Measurements from ENCODE around the gene GBGT1. TPM values are rescaled to one million over a fixed set of nuclear protein-coding genes. Genes with fewer than 3 reads are reported as not detected.
A peak's percentile ranks its signal among the peaks of the same experiment; 100 is the strongest.

Gene GBGT1
- total and polyA plus RNA-seq, 9 of the 15 experiments (the other 6 are each of a cell fraction or from before 2014, with no cell fraction given), result 0.55 to 25.8 (median 13.7) TPM

DNA sequence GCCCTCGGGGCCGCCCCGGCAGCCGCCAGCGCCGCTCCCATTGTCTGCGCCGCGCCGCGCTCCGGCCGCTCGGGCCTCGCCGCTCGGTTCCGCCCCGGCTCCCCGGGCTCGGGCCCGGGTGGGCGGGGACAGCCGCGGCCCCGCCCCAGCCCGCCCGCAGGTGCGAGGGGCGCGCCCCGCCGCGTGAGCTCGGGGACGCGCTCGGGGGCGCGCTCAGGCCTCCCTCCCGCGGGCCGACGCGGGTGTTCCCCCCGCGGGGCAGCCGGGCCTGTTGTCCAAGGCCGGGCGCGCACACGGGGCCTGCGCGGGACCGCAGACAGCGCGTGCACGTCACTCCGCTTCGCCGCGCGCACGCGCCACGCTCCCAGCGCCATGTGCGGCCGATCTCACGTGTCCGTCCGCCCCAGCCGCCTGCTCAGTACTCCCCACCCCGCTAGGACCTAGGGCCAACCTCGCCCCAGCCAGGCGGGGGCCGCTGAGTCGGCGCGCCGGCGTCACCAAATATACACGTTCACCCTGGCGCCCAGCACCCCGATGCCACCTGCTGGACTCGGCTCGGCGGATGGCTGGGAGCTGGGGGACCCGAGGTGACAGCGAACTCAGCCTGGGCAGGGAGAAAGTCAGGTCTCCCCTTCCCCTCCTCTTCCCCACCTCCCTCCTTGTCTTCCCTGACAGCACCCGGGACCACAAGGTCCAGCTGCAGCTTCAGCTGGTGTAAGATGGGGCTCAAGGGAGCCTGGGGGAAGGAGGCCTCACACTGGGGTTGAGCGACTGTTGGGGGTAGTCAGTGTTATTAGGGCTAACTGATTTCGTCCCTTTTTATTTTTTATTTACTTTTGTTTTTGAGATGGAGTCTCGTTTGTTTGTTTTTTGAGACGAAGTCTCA is 14.3 kb downstream of the GBGT1 start (continued):
- TF ChIP-seq MCM2 (IDR thresholded peaks at IDR 0.05; ENCODE audit: low read depth), result no peak
- peak; percentile 64; the same call in 1 of the 2 replicates for TF ChIP-seq SP1 (CRISPR knock-in tag; IDR thresholded peaks at IDR 0.05)
- TF ChIP-seq NCOA2 (IDR thresholded peaks at IDR 0.05; ENCODE audit: partially characterized antibody in 2 of 2), result no peak
- TF ChIP-seq, protein P1, sequence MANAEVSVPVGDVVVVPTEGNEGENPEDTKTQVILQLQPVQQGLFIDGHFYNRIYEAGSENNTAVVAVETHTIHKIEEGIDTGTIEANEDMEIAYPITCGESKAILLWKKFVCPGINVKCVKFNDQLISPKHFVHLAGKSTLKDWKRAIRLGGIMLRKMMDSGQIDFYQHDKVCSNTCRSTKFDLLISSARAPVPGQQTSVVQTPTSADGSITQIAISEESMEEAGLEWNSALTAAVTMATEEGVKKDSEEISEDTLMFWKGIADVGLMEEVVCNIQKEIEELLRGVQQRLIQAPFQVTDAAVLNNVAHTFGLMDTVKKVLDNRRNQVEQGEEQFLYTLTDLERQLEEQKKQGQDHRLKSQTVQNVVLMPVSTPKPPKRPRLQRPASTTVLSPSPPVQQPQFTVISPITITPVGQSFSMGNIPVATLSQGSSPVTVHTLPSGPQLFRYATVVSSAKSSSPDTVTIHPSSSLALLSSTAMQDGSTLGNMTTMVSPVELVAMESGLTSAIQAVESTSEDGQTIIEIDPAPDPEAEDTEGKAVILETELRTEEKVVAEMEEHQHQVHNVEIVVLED (CRISPR knock-in tag; IDR thresholded peaks at IDR 0.05), result peak; percentile 86
- no peak for TF ChIP-seq HDAC6 (IDR thresholded peaks at IDR 0.05; ENCODE audit: low read depth, low read length)
- 0 out of 2 replicates have a peak, but pooled peaks have one; percentile 86 for TF ChIP-seq ZNF282 (CRISPR knock-in tag; IDR thresholded peaks at IDR 0.05)
- TF ChIP-seq, protein P2, sequence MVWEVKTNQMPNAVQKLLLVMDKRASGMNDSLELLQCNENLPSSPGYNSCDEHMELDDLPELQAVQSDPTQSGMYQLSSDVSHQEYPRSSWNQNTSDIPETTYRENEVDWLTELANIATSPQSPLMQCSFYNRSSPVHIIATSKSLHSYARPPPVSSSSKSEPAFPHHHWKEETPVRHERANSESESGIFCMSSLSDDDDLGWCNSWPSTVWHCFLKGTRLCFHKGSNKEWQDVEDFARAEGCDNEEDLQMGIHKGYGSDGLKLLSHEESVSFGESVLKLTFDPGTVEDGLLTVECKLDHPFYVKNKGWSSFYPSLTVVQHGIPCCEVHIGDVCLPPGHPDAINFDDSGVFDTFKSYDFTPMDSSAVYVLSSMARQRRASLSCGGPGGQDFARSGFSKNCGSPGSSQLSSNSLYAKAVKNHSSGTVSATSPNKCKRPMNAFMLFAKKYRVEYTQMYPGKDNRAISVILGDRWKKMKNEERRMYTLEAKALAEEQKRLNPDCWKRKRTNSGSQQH (CRISPR knock-in tag; IDR thresholded peaks at IDR 0.05), result no peak
- no peak for TF ChIP-seq NR2C2 (CRISPR knock-in tag; IDR thresholded peaks at IDR 0.05)
- TF ChIP-seq NR2C2 (tag; IDR thresholded peaks at IDR 0.05), result peak; percentile 63
- TF ChIP-seq SIRT6 (IDR thresholded peaks at IDR 0.05; ENCODE audit: low read depth, low read length), result no peak
- TF ChIP-seq NR2F6 (CRISPR knock-in tag; IDR thresholded peaks at IDR 0.05), result no peak
- TF ChIP-seq, protein P3, sequence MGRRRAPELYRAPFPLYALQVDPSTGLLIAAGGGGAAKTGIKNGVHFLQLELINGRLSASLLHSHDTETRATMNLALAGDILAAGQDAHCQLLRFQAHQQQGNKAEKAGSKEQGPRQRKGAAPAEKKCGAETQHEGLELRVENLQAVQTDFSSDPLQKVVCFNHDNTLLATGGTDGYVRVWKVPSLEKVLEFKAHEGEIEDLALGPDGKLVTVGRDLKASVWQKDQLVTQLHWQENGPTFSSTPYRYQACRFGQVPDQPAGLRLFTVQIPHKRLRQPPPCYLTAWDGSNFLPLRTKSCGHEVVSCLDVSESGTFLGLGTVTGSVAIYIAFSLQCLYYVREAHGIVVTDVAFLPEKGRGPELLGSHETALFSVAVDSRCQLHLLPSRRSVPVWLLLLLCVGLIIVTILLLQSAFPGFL (CRISPR knock-in tag; IDR thresholded peaks at IDR 0.05), result no peak
- TF ChIP-seq STAT5A (IDR thresholded peaks at IDR 0.05; ENCODE audit: borderline replicate concordance, low read length), result no peak
- peak; percentile 96 for TF ChIP-seq CTBP1 (IDR thresholded peaks at IDR 0.05; ENCODE audit: borderline replicate concordance)
- TF ChIP-seq, protein P4, sequence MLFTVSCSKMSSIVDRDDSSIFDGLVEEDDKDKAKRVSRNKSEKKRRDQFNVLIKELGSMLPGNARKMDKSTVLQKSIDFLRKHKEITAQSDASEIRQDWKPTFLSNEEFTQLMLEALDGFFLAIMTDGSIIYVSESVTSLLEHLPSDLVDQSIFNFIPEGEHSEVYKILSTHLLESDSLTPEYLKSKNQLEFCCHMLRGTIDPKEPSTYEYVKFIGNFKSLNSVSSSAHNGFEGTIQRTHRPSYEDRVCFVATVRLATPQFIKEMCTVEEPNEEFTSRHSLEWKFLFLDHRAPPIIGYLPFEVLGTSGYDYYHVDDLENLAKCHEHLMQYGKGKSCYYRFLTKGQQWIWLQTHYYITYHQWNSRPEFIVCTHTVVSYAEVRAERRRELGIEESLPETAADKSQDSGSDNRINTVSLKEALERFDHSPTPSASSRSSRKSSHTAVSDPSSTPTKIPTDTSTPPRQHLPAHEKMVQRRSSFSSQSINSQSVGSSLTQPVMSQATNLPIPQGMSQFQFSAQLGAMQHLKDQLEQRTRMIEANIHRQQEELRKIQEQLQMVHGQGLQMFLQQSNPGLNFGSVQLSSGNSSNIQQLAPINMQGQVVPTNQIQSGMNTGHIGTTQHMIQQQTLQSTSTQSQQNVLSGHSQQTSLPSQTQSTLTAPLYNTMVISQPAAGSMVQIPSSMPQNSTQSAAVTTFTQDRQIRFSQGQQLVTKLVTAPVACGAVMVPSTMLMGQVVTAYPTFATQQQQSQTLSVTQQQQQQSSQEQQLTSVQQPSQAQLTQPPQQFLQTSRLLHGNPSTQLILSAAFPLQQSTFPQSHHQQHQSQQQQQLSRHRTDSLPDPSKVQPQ (CRISPR knock-in tag; IDR thresholded peaks at IDR 0.05; ENCODE audit: borderline replicate concordance), result peak; percentile 99
- TF ChIP-seq ZNF384 (IDR thresholded peaks at IDR 0.05; ENCODE audit: low read depth, low read length), result 0 out of 2 replicates have a peak, but pooled peaks have one; percentile 4
- TF ChIP-seq RBFOX2 (IDR thresholded peaks at IDR 0.05; ENCODE audit: low read depth, low read length), result peak; percentile 88
- TF ChIP-seq ZNF780A (CRISPR knock-in tag; IDR thresholded peaks at IDR 0.05), result peak; percentile 75; the same call in 1 of the 2 replicates
- no peak for TF ChIP-seq SMARCB1 (IDR thresholded peaks at IDR 0.05; ENCODE audit: insufficient read length, low read depth)
- no peak for TF ChIP-seq SMARCC2 (IDR thresholded peaks at IDR 0.05; ENCODE audit: low read depth)
- peak; percentile 62; the same call in 1 of the 2 replicates for TF ChIP-seq SAFB (IDR thresholded peaks at IDR 0.05; ENCODE audit: borderline replicate concordance, low read depth, low read length)
- no peak for TF ChIP-seq ZNF408 (CRISPR knock-in tag; IDR thresholded peaks at IDR 0.05; ENCODE audit: low read depth)

Measured in K562 (cell line).